Measurements from ENCODE around the gene CD53. TPM values are rescaled to one million over a fixed set of nuclear protein-coding genes. Genes with fewer than 3 reads are reported as not detected.

Gene CD53
- total RNA-seq, 1 experiment from 2014 or later = 0.96 TPM

DNA sequence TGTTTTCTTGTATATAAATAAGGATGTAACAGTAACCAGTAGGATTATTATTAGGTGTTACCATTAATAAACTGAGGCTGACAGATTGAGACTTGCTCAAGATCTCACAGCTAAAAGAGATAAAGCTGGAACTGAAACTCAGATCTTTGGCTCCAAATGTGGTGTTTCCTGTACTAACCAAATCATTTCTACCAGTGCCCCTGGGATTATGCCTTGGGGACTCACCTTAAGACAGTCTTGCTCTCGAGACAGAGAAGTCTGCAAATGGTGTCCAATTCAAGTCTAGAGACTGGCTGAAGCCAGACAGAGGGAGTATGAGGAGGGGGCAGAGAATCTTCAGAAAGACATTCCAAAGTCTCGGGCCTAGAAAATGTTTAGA lies 593 bp upstream of the CD53 start:
- no peak for DNase-seq (ENCODE audit: low read depth, low spot score)
- Histone ChIP-seq H3K9ac (ENCODE audit: low read length) (no peak overlapping the region), H3K27me3 (ENCODE audit: insufficient read depth, low read length) (peaks cover 4% of the 10 kb centered on the region; the same call in 1 of the 2 replicates), H3K27ac (ENCODE audit: low read depth, low read length) (no peak overlapping the region), H3K4me1 (ENCODE audit: control insufficient read depth in 1 of 2, insufficient read depth in 2 of 2, low read length in 2 of 2) (no peaks in the 10 kb centered on the region), H3K4me3 (replicated peaks in 1 of 2; ENCODE audit: low read depth in 1 of 2, low read length in 2 of 2) (no peak overlapping the region), H2AFZ (ENCODE audit: low read depth, low read length, poor library complexity, severe bottlenecking) (no peak overlapping the region), H3K9me2 (ENCODE audit: insufficient read depth) (no peaks in the 10 kb centered on the region), H3K4me2 (ENCODE audit: low read length) (no peak overlapping the region), H3K36me3 (ENCODE audit: control insufficient read depth in 1 of 2, insufficient read depth in 2 of 2, low read length in 2 of 2) (no peaks in the 10 kb centered on the region), H3K9me3 (ENCODE audit: control insufficient read depth in 1 of 2, insufficient read depth in 1 of 2, low read depth in 1 of 2, low read length in 2 of 2) (no peaks in the 10 kb centered on the region; a peak in 1 of 4 replicates), H3K79me2 (ENCODE audit: insufficient read depth, low read length) (no peaks in the 10 kb centered on the region), H4K20me1 (ENCODE audit: insufficient read depth) (no peaks in the 10 kb centered on the region)
- ATAC-seq = no peak
- BruUV-seq (replicated peaks) = no TSS peak
- TF ChIP-seq EZH2phosphoT487 (IDR thresholded peaks at IDR 0.05; ENCODE audit: borderline replicate concordance) (no peak), ZFX (IDR thresholded peaks at IDR 0.05) (no peak), SIN3A (IDR thresholded peaks at IDR 0.05; ENCODE audit: low read depth) (no peak), TCF7L2 (IDR thresholded peaks at IDR 0.05; ENCODE audit: borderline replicate concordance, extremely low read depth, insufficient read depth, insufficient read length) (no peak), ELF1 (IDR thresholded peaks at IDR 0.05; ENCODE audit: borderline replicate concordance, low read depth) (no peak), SP1 (IDR thresholded peaks at IDR 0.05; ENCODE audit: low read depth) (no peak), RAD21 (IDR thresholded peaks at IDR 0.05; ENCODE audit: low read depth) (no peak), JUND (IDR thresholded peaks at IDR 0.05) (no peak), POLR2A (IDR thresholded peaks at IDR 0.05; ENCODE audit: borderline replicate concordance, extremely low read depth, insufficient read depth, insufficient read length) (no peak), CBX3 (IDR thresholded peaks at IDR 0.05; ENCODE audit: low read depth) (no peak), POLR2AphosphoS5 (IDR thresholded peaks at IDR 0.05; ENCODE audit: low read depth, low read length) (no peak)
- TF ChIP-seq, protein P1, sequence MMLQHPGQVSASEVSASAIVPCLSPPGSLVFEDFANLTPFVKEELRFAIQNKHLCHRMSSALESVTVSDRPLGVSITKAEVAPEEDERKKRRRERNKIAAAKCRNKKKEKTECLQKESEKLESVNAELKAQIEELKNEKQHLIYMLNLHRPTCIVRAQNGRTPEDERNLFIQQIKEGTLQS (IDR thresholded peaks at IDR 0.05) = no peak
- TF ChIP-seq, protein P2, sequence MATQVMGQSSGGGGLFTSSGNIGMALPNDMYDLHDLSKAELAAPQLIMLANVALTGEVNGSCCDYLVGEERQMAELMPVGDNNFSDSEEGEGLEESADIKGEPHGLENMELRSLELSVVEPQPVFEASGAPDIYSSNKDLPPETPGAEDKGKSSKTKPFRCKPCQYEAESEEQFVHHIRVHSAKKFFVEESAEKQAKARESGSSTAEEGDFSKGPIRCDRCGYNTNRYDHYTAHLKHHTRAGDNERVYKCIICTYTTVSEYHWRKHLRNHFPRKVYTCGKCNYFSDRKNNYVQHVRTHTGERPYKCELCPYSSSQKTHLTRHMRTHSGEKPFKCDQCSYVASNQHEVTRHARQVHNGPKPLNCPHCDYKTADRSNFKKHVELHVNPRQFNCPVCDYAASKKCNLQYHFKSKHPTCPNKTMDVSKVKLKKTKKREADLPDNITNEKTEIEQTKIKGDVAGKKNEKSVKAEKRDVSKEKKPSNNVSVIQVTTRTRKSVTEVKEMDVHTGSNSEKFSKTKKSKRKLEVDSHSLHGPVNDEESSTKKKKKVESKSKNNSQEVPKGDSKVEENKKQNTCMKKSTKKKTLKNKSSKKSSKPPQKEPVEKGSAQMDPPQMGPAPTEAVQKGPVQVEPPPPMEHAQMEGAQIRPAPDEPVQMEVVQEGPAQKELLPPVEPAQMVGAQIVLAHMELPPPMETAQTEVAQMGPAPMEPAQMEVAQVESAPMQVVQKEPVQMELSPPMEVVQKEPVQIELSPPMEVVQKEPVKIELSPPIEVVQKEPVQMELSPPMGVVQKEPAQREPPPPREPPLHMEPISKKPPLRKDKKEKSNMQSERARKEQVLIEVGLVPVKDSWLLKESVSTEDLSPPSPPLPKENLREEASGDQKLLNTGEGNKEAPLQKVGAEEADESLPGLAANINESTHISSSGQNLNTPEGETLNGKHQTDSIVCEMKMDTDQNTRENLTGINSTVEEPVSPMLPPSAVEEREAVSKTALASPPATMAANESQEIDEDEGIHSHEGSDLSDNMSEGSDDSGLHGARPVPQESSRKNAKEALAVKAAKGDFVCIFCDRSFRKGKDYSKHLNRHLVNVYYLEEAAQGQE (IDR thresholded peaks at IDR 0.05; ENCODE audit: low read depth) = no peak
- TF ChIP-seq, protein P3, sequence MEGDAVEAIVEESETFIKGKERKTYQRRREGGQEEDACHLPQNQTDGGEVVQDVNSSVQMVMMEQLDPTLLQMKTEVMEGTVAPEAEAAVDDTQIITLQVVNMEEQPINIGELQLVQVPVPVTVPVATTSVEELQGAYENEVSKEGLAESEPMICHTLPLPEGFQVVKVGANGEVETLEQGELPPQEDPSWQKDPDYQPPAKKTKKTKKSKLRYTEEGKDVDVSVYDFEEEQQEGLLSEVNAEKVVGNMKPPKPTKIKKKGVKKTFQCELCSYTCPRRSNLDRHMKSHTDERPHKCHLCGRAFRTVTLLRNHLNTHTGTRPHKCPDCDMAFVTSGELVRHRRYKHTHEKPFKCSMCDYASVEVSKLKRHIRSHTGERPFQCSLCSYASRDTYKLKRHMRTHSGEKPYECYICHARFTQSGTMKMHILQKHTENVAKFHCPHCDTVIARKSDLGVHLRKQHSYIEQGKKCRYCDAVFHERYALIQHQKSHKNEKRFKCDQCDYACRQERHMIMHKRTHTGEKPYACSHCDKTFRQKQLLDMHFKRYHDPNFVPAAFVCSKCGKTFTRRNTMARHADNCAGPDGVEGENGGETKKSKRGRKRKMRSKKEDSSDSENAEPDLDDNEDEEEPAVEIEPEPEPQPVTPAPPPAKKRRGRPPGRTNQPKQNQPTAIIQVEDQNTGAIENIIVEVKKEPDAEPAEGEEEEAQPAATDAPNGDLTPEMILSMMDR (IDR thresholded peaks at IDR 0.05 in 2 of 3, conservative IDR thresholded peaks at IDR 0.05 in 1 of 3; ENCODE audit: borderline replicate concordance in 1 of 3, insufficient read depth in 1 of 3, low read depth in 2 of 3, low read length in 2 of 3) = no peak
- ChIA-PET RAD21 (ENCODE audit: low non-redundant PET in 1 of 2, low total read pairs in 2 of 2, uncharacterized antibody in 2 of 2, unreplicated experiment in 2 of 2) (no interaction called here), POLR2A (no interaction called here), CTCF (no interaction called here)
- intact Hi-C loops (cut with micrococcal nuclease) = no loop called here

Data from HCT116 (cell line).